OCI-LY7 (cell line): ENCODE data around the gene ITGAD. TPM values are rescaled to one million over a fixed set of nuclear protein-coding genes. Genes with fewer than 3 reads are reported as not detected.

Source experiments
- BruUV-seq: library from RNA; stranded (reverse); fragments of 400-500 nt; replicated peaks from 2 replicates; lab custom pipeline; 2021; lab: Mats Ljungman, UMichigan
- CTCF ChIA-PET: fragments of 300-600 bp; sonication (Branson Sonifier 250); formaldehyde crosslinking; loops from one replicate; lab custom pipeline; 2022; ENCODE audit warnings: antibody characterized with exemption; ENCODE audit not compliant: unreplicated experiment; lab: Charles Lee
- POLR2A ChIA-PET: fragments of 300-600 bp; sonication (Branson Sonifier 250); formaldehyde crosslinking; loops from one replicate; lab custom pipeline; 2022; ENCODE audit warnings: antibody characterized with exemption; lab: Charles Lee
- DNase-seq: peaks from one replicate; pipeline ENCODE4 v3.0.0-alpha.2; 2015; ENCODE audit warnings: low spot score
- H2AFZ ChIP-seq: fragments of 200-600 bp; sonication (generic), shearing (Covaris generic); 2 replicates; pipeline ENCODE4 v1.6.1; 2014; ENCODE audit warnings: mild to moderate bottlenecking, antibody characterized with exemption, low read length, moderate library complexity
- H3K27ac ChIP-seq: fragments of 200-600 bp; sonication (generic); 2 replicates; pipeline ENCODE4 v1.5.1; 2014; ENCODE audit warnings: mixed run types, low read depth, mild to moderate bottlenecking, moderate library complexity, low read length, inconsistent platforms; ENCODE audit not compliant: poor library complexity, severe bottlenecking
- H3K36me3 ChIP-seq: fragments of 200-600 bp; sonication (generic); 2 replicates; pipeline ENCODE4 v1.6.1; 2014; ENCODE audit warnings: mild to moderate bottlenecking, antibody characterized with exemption, low read length, moderate library complexity, mixed read lengths; ENCODE audit not compliant: insufficient read depth
- H3K4me1 ChIP-seq: fragments of 200-600 bp; sonication (generic); 2 replicates; pipeline ENCODE4 v1.5.1; 2014; ENCODE audit warnings: mild to moderate bottlenecking, low read length; ENCODE audit not compliant: insufficient read depth, poor library complexity, severe bottlenecking
- H3K4me2 ChIP-seq: fragments of 200-600 bp; sonication (generic); 2 replicates; pipeline ENCODE4 v1.6.1; 2014; ENCODE audit warnings: mild to moderate bottlenecking, low read length
- H3K4me3 ChIP-seq: fragments of 200-600 bp; sonication (generic); 2 replicates; pipeline ENCODE4 v1.5.1; 2014; ENCODE audit warnings: mild to moderate bottlenecking, low read depth, low read length; ENCODE audit not compliant: poor library complexity, severe bottlenecking
- H3K79me2 ChIP-seq: fragments of 200-600 bp; sonication (generic); 2 replicates; pipeline ENCODE4 v1.6.1; 2016; ENCODE audit warnings: low read depth, mild to moderate bottlenecking, low read length, moderate library complexity, mixed read lengths; ENCODE audit not compliant: insufficient read depth
- H3K9me2 ChIP-seq: fragments of 200-600 bp; sonication (generic); 2 replicates; pipeline ENCODE4 v1.6.1; 2016; ENCODE audit warnings: mild to moderate bottlenecking, low read length, mixed read lengths; ENCODE audit not compliant: insufficient read depth
- H3K9me3 ChIP-seq: fragments of 200-600 bp; sonication (generic); 2 replicates; pipeline ENCODE4 v1.6.1; 2014; ENCODE audit warnings: mild to moderate bottlenecking, mixed run types, low read length, mixed read lengths
- H4K20me1 ChIP-seq: fragments of 200-600 bp; sonication (generic); 2 replicates; pipeline ENCODE4 v1.6.1; 2014; ENCODE audit warnings: mild to moderate bottlenecking, antibody characterized with exemption, low read length, moderate library complexity, mixed read lengths; ENCODE audit not compliant: insufficient read depth
- CTCF ChIP-seq: fragments of 200-600 bp; sonication (generic); conservative IDR thresholded peaks from 2 replicates; pipeline ENCODE4 v1.5.1; 2014; ENCODE audit warnings: mild to moderate bottlenecking, antibody characterized with exemption, low read length, moderate library complexity, mixed read lengths
- EZH2phosphoT487 ChIP-seq: fragments of 200-600 bp; sonication (generic); IDR thresholded peaks from 2 replicates; pipeline ENCODE4 v1.6.1; 2018; ENCODE audit warnings: low read depth, borderline replicate concordance, mild to moderate bottlenecking, mixed run types, antibody characterized with exemption, low read length, moderate library complexity, mixed read lengths
- intact Hi-C: fragments of 100-400 bp; cut with micrococcal nuclease; formaldehyde crosslinking; loops from one replicate; pipeline ENCODE4 v1.10.0; 2022; ENCODE audit not compliant: unreplicated experiment
- total RNA-seq, 2 experiments: library from RNA; depleted of rRNA in 1 of 2; stranded (reverse); fragments of >200 nt in 1 of 2; shearing (Covaris generic) in 1 of 2; gene quantifications; 2 replicates each; pipeline ENCODE4 v1.2.3, GENCODE V29; 2014 to 2022

ITGAD gene
- total RNA-seq, 2 experiments from 2014 or later, result not detected

- TF ChIP-seq EZH2phosphoT487, result no peak
- TF ChIP-seq CTCF, result no peak
- Histone ChIP-seq H2AFZ (no peak overlapping the region), H3K36me3 (no peaks in the 10 kb centered on the region), H3K4me1 (peaks cover 19% of the 10 kb centered on the region), H3K9me3 (no peaks in the 10 kb centered on the region), H3K79me2 (peaks cover 3% of the 10 kb centered on the region; the same call in 1 of the 2 replicates), H4K20me1 (peaks cover 11% of the 10 kb centered on the region), H3K9me2 (no peaks in the 10 kb centered on the region), H3K4me2 (no peak overlapping the region), H3K27ac (no peak overlapping the region), H3K4me3 (no peak overlapping the region)
- DNase-seq, result no peak
- intact Hi-C loops, result no loop called here
- ChIA-PET CTCF (no interaction called here), POLR2A (no interaction called here)
- BruUV-seq, result no TSS peak
Measured at GRCh38 chr16:31464348-31464769, 71.2 kb downstream of the ITGAD start.

- peaks cover 11% of the 10 kb centered on the region for H4K20me1 ChIP-seq
- no peak overlapping the region for H2AFZ ChIP-seq
- H3K4me1 ChIP-seq, result peaks cover 19% of the 10 kb centered on the region
- no peaks in the 10 kb centered on the region for H3K9me3 ChIP-seq
- DNase-seq, result no peak
- H3K27ac ChIP-seq, result no peak overlapping the region
- no peak overlapping the region for H3K4me2 ChIP-seq
- ChIA-PET CTCF (no interaction called here), POLR2A (no interaction called here)
- no peaks in the 10 kb centered on the region for H3K9me2 ChIP-seq
- intact Hi-C loops, result no loop called here
- H3K79me2 ChIP-seq, result peaks cover 3% of the 10 kb centered on the region; the same call in 1 of the 2 replicates
- H3K4me3 ChIP-seq, result no peak overlapping the region
- TF ChIP-seq EZH2phosphoT487 (no peak), CTCF (no peak)
- H3K36me3 ChIP-seq, result no peaks in the 10 kb centered on the region
- no TSS peak for BruUV-seq
Measured at GRCh38 chr16:31464781-31465260, 71.7 kb downstream of the ITGAD start.

GRCh38 chr16:31465788-31466370 is 72.7 kb downstream of the ITGAD start:
- TF ChIP-seq EZH2phosphoT487 (no peak), CTCF (no peak)
- Histone ChIP-seq H3K4me3 (no peak overlapping the region), H4K20me1 (peaks cover 4% of the 10 kb centered on the region; the same call in 1 of the 2 replicates), H3K4me1 (peaks cover 10% of the 10 kb centered on the region), H3K27ac (no peak overlapping the region), H2AFZ (no peak overlapping the region), H3K4me2 (no peak overlapping the region), H3K9me2 (no peaks in the 10 kb centered on the region), H3K36me3 (no peaks in the 10 kb centered on the region), H3K79me2 (no peaks in the 10 kb centered on the region), H3K9me3 (no peaks in the 10 kb centered on the region)
- ChIA-PET POLR2A (no interaction called here), CTCF (no interaction called here)
- no peak for DNase-seq
- intact Hi-C loops, result no loop called here
- BruUV-seq, result no TSS peak
